ENCODE measurements around the gene SLC35A5.

GRCh38 chr3:112585782-112586181 lies 23.9 kb downstream of the SLC35A5 start:
- TF ChIP-seq, protein P1, sequence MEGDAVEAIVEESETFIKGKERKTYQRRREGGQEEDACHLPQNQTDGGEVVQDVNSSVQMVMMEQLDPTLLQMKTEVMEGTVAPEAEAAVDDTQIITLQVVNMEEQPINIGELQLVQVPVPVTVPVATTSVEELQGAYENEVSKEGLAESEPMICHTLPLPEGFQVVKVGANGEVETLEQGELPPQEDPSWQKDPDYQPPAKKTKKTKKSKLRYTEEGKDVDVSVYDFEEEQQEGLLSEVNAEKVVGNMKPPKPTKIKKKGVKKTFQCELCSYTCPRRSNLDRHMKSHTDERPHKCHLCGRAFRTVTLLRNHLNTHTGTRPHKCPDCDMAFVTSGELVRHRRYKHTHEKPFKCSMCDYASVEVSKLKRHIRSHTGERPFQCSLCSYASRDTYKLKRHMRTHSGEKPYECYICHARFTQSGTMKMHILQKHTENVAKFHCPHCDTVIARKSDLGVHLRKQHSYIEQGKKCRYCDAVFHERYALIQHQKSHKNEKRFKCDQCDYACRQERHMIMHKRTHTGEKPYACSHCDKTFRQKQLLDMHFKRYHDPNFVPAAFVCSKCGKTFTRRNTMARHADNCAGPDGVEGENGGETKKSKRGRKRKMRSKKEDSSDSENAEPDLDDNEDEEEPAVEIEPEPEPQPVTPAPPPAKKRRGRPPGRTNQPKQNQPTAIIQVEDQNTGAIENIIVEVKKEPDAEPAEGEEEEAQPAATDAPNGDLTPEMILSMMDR (conservative IDR thresholded peaks at IDR 0.05; ENCODE audit: low read depth, low read length), result no peak
- TF ChIP-seq EZH2 (IDR thresholded peaks at IDR 0.05; ENCODE audit: borderline replicate concordance, low read depth, low read length, poor library complexity, severe bottlenecking), result no peak
